Activated T-cell treated with anti-CD3 and anti-CD28 coated beads, Interleukin-2, amount 50 U/mL, for 48 hours (primary cell): ENCODE measurements around the gene FHIT.
"Not testable (repeated sequence)": the region's sequence is repeated elsewhere in the genome, so short reads cannot be mapped to it uniquely, and the experiment has no call there.

ENCODE experiments used
- DNase-seq, 2 experiments: peaks; one replicate each; pipeline ENCODE4 v3.0.0-alpha.2; 2020

Gene FHIT

GRCh38 chr3:60912876-60913275, 338.4 kb downstream of the FHIT start:
- no peak for DNase-seq

DNA sequence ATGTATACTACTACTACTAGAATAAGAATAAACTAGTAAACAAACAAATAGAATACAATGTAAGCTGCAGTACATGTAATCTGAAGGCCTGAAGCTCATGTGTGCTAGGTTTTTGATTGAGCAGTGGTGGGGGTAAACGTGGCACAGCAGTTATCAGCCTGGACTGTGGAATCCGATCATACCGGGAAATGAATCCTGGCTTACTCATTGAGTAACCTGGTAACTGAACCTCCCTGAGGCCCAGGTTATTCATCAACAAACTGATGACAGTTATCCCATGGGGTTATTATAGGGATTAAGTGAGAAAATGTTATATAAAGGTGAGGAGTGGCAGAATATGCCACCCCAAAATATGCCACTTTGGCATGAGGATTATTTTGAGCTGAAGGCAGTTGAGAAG, 339.1 kb downstream of the FHIT start:
- no peak for DNase-seq

DNA sequence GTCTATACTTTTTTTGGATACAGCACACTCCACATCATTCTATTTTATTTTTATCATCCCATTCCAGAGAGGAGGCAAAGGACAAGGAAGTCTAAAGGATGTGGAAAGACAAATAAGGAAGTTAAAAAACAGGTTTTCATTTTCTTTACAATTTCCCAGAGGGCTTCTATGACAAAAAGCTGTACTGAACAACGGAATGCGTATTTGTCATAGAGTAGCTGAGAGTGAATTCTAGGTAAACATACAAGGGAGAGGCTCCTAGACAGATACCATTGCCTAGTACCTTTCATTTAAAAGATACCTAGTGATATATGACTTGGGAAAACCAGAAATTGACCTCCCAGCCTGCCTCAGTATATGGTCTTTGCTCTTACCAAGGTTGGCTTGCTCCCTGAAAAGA, 341.7 kb downstream of the FHIT start:
- DNase-seq = no peak

DNA sequence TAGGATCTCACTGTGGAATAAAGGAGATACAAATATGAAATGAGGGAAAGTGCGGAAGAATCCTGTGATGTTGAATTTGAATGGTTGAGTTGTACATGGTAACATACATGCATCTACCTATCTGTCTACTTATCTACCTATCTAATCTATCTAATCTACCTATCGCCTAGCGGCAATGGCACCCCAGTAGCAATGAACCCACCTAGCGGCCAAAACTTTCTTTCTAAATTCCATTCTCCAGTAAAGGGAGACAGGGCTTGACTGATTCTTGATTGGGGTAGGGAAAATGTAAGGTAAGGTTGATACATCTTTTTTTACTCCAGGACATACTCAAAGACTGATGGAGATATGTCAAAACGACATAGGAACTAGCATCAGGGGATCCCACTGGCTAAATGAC, 345.0 kb downstream of the FHIT start:
- DNase-seq = no peak

GRCh38 chr3:60898321-60898720, 352.9 kb downstream of the FHIT start:
- DNase-seq = no peak

DNA sequence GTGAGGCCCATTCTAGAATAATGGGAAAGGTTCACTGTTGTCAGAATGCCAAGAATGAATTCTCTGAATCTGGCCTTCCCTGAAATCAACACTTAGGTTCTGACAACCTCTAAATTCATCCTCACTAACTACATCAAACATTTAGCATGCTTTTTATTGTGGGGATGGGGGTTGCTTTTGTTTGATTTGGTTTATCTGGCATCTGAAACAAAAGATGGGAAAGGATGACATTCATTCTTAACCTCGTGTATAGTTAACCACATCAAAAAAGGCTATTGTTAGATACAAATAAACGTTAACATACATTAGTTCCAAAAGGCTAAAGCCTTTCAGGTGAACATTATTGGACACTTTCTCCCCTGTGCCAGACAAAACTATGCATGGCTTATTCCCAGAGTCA, 357.3 kb downstream of the FHIT start:
- DNase-seq = no peak

GRCh38 chr3:60890226-60890625, 361.0 kb downstream of the FHIT start:
- DNase-seq = no peak

GRCh38 chr3:60888952-60889351, 362.3 kb downstream of the FHIT start:
- DNase-seq = not testable (repeated sequence)

DNA sequence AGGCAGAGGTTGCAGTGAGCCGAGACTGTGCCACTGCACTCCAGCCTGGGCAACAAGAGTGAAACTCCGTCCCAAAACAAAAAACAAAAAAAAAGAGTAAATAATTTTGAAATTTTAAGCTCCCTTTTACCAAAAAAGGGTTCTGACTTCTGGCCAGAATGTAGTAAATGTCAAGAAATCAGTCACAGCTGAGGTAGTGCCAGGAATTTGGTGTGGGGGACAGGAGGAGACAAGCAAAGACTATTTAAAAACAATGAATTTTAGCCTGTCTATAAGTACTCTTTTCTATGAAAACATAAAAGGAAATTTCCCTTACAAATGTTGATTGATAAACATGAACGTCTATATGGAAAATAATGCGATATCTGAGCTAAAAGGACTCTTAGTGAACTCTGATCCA, 363.7 kb downstream of the FHIT start:
- DNase-seq = no peak

DNA sequence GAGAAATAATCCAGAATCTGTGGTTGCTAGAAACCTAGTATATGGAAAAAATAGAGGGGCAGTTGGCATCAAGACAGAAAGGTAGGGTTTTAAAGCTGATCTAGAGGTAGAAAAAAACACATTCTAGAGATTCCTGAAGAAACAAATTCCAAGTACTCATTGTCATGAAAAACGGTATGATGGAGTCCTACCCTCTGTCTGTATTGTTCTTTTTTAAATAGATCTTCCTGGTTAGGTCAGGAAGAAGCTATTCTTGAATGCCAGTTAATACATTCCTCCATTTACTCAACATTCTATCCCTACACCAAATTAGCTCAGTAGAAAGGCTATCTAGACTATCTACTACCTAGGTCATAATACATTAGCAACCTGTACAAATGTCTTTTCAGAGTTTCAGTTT, 364.7 kb downstream of the FHIT start:
- no peak for DNase-seq

- no peak for DNase-seq
Observed at GRCh38 chr3:60884005-60884404, 367.2 kb downstream of the FHIT start.

- no peak for DNase-seq
Observed at GRCh38 chr3:60877188-60877587, 374.1 kb downstream of the FHIT start.

DNA sequence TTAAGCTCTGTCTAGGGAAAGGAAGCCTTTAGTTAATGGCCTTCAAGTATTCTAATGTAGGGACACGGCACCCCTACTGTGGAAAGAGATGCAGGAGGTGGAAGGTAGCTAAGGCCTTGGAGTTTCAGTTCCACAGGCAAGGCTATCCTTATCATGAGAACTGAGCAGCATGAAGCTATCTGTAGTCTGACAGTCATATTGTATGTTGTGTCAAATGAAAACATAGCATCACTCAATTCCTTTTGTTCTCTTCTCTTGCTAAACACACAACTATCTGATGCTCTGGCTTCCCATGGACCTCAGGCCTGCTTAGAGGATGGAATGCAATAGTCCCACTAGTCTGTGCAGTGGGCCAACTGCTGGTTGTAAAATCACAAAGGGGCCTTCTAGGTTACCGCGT, 380.9 kb downstream of the FHIT start:
- no peak for DNase-seq

GRCh38 chr3:60867200-60867599, 384.1 kb downstream of the FHIT start:
- no peak for DNase-seq

DNA sequence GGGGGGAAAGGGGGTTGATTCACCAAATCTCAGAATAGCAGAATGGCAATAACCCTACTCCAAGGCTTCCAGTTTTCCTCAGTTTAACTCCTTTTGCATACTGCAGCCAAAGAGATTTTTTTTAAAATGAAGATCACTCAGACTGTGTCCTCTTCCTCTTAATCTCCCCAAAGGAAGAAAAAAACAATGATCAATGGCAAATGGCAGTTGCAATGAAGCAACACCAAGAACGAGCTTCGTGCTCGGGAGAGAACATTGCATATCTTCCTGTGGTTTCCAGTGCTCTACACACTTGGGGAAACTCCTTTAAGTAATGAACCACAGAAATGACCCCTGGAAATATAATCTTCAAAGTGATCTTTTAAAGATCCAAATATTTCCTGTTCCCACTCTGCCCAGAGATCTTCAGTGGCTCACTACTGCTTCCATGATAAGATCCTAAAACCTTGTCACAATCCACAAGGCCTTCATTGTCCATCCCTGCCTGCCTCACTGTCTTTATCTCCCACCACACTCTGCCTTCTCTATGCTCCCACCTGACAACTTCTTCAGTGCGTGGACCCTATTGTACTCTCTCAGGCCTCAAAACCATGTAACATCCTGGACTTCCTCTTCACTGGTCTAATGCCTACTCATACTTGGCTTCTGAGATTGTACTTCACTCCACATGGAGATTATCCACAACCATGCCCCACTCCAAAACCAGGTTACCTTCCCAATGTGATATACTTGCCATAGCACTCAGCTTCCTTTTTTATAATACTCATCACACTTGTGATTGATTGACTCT, 394.8 kb downstream of the FHIT start:
- DNase-seq = no peak

GRCh38 chr3:60855250-60855649, 396.0 kb downstream of the FHIT start:
- DNase-seq = no peak

- no peak for DNase-seq
Observed at GRCh38 chr3:60854791-60855190, 396.5 kb downstream of the FHIT start.

DNA sequence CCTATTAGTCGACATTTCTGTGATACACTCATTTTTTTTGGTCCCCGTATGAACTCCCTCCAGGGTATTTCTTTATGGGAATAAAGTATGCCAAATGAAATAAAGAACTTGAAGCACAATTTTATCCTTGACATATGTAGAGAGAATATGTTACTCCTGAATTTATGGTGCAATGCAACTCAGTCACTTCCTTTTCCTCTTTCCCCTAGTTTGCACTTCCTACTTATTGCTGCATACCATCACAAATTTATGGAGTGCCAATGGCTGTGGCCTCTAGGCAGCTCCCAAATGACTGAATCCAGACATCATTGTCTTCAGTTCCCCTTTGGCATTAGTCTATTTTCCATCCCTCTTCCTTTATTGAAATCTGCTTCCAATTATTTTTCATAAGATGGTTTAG, 403.5 kb downstream of the FHIT start:
- DNase-seq = no peak

GRCh38 chr3:60844256-60844655, 407.0 kb downstream of the FHIT start:
- DNase-seq = no peak

GRCh38 chr3:60841355-60841754, 409.9 kb downstream of the FHIT start:
- DNase-seq = no peak

GRCh38 chr3:60839246-60839645, 412.0 kb downstream of the FHIT start:
- DNase-seq = no peak

GRCh38 chr3:60835796-60836195, 415.5 kb downstream of the FHIT start:
- no peak for DNase-seq

DNA sequence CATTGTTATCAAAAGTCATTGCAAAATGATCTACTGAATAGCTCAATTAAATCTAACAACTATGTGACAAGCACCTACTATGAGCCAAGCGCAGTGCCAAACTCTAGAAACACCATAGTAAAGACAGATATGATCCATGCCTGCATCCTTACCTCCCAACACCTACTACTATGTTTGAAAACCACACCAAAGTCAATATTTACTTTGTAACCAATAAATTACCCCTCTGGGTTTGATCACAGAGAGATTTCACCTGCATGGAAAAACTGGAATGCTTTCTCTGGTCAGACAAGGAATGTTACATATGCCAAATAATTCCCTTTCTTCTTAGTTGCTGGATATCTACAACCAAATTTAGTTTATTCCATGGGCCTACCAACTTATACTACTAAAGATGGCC, 422.2 kb downstream of the FHIT start:
- no peak for DNase-seq

DNA sequence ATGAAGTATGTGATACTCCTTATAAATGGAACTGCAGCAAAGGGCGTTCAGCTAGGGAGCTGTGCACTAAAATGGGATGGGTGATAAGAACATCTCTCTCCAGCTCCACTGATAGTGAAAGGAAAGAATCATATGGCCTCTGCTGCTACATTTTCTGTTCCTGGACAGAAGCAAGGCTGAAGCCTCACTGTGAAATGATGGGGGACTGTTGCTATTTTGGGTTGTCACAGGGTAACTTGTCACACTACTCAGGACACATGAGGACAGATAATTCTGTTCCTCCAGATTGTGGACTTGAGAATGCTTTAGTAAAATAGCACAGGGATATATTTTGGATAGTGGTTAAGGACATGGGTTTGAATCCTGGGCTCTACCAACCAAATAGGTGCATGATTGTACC, 423.6 kb downstream of the FHIT start:
- DNase-seq = no peak

- no peak for DNase-seq
Observed at GRCh38 chr3:60826511-60826910, 424.7 kb downstream of the FHIT start.
